Keratinocyte (primary cell): ENCODE data around the gene SLIT3. TPM values are rescaled to one million over a fixed set of nuclear protein-coding genes. Genes with fewer than 3 reads are reported as not detected.

ENCODE experiments used
- DNase-seq: peaks from one replicate; pipeline ENCODE4 v3.0.0-alpha.2; 2011; ENCODE audit warnings: low read depth, missing footprints, low spot score
- FAIRE-seq: peaks from 2 replicates; lab custom pipeline; 2011; peaks lifted over from hg19 to GRCh38; lab: Jason Lieb, UNC
- H2AFZ ChIP-seq: 2 replicates; pipeline ENCODE4 v1.6.0; 2012; ENCODE audit warnings: low read length, control low read depth, inconsistent platforms; ENCODE audit not compliant: control insufficient read depth
- H3K27ac ChIP-seq: 2 replicates; pipeline ENCODE4 v1.5.1; 2011; ENCODE audit warnings: low read length; ENCODE audit not compliant: control insufficient read depth, insufficient read depth
- H3K27me3 ChIP-seq: 3 replicates; pipeline ENCODE4 v1.6.0; 2011; ENCODE audit warnings: low read length; ENCODE audit not compliant: control insufficient read depth, insufficient read depth; ENCODE audit errors: extremely low read depth
- H3K36me3 ChIP-seq, 2 experiments: 2 replicates in 1 of 2; 3 replicates in 1 of 2; pipeline ENCODE4 v1.5.1; 2011; ENCODE audit warnings: low read length in 2 of 2, mild to moderate bottlenecking in 1 of 2; ENCODE audit not compliant: control insufficient read depth in 2 of 2, insufficient read depth in 2 of 2; ENCODE audit errors: extremely low read depth in 1 of 2
- H3K4me1 ChIP-seq: 3 replicates; pipeline ENCODE4 v1.5.1; 2011; ENCODE audit warnings: low read length; ENCODE audit not compliant: control insufficient read depth, insufficient read depth; ENCODE audit errors: extremely low read depth
- H3K4me2 ChIP-seq: 3 replicates; pipeline ENCODE4 v1.6.0; 2011; ENCODE audit warnings: low read depth, low read length; ENCODE audit not compliant: control insufficient read depth, insufficient read depth; ENCODE audit errors: extremely low read depth
- H3K4me3 ChIP-seq, 3 experiments: fragments of 200-600 bp in 1 of 3; sonication (generic) in 1 of 3; 2 replicates in 2 of 3; 3 replicates in 1 of 3; pipeline ENCODE4 v1.5.1; 2011 to 2016; ENCODE audit warnings: low read length in 3 of 3, mild to moderate bottlenecking in 3 of 3, control low read depth in 2 of 3, inconsistent platforms in 1 of 3, low read depth in 1 of 3, mixed read lengths in 1 of 3, mixed run types in 1 of 3, moderate library complexity in 1 of 3; ENCODE audit not compliant: control insufficient read depth in 2 of 3, insufficient read depth in 2 of 3; ENCODE audit errors: extremely low read depth in 1 of 3
- H3K79me2 ChIP-seq: 2 replicates; pipeline ENCODE4 v1.6.0; 2012; ENCODE audit warnings: low read length; ENCODE audit not compliant: control insufficient read depth, insufficient read depth
- H3K9ac ChIP-seq: 3 replicates; pipeline ENCODE4 v1.6.0; 2011; ENCODE audit warnings: low read length; ENCODE audit not compliant: control insufficient read depth, insufficient read depth; ENCODE audit errors: extremely low read depth
- H3K9me1 ChIP-seq: 3 replicates; pipeline ENCODE4 v1.6.0; 2011; ENCODE audit warnings: low read length; ENCODE audit not compliant: control insufficient read depth, insufficient read depth; ENCODE audit errors: extremely low read depth
- H3K9me3 ChIP-seq: 2 replicates; pipeline ENCODE4 v1.5.1; 2012; ENCODE audit warnings: low read depth, low read length; ENCODE audit not compliant: control insufficient read depth
- H4K20me1 ChIP-seq: 3 replicates; pipeline ENCODE4 v1.6.0; 2011; ENCODE audit warnings: low read length; ENCODE audit not compliant: control insufficient read depth, insufficient read depth; ENCODE audit errors: extremely low read depth
- EZH2 ChIP-seq: IDR thresholded peaks from one replicate; pipeline ENCODE4 v1.6.1; 2012; ENCODE audit warnings: inconsistent platforms, mild to moderate bottlenecking, low read length, moderate library complexity
- dilution Hi-C: fragments of 300-500 bp; cut with MboI; formaldehyde crosslinking; loops from one replicate; pipeline ENCODE4 v1.7.0; 2020; ENCODE audit warnings: low sequenced_read_pairs; ENCODE audit not compliant: extremely low pct_ligation_motif_present
- polyA plus RNA-seq, 5 experiments: library from polyadenylated mRNA; depleted of rRNA in 3 of 5; stranded (reverse) in 3 of 5; stranded (forward) in 1 of 5; unstranded in 1 of 5; fragments of >200 nt; gene quantifications; 1 replicate in 1 of 5; 2 replicates in 3 of 5; 3 replicates in 1 of 5; pipeline versions ENCODE4 v1.2.1 to v1.2.3, GENCODE V29; 2011 to 2012; ENCODE audit warnings: missing spikeins in 2 of 5, low read depth in 1 of 5, low replicate concordance in 1 of 5
- TF ChIP-seq, protein P1 (sequence below), 3 experiments: IDR thresholded peaks in 1 of 3; conservative IDR thresholded peaks in 1 of 3; optimal IDR thresholded peaks in 1 of 3; 2 replicates in 2 of 3; 3 replicates in 1 of 3; pipeline versions ENCODE3 to v1.5.1; 2011; ENCODE audit warnings: low read length in 3 of 3, mild to moderate bottlenecking in 3 of 3, moderate library complexity in 2 of 3, control low read depth in 1 of 3, inconsistent platforms in 1 of 3; ENCODE audit not compliant: insufficient read depth in 2 of 3; ENCODE audit errors: extremely low read depth in 1 of 3

The SLIT3 gene
- polyA plus RNA-seq, 1 donor (not counting 4 experiments of a cell fraction or from before 2014, with no cell fraction given): 2.4 TPM

DNA sequence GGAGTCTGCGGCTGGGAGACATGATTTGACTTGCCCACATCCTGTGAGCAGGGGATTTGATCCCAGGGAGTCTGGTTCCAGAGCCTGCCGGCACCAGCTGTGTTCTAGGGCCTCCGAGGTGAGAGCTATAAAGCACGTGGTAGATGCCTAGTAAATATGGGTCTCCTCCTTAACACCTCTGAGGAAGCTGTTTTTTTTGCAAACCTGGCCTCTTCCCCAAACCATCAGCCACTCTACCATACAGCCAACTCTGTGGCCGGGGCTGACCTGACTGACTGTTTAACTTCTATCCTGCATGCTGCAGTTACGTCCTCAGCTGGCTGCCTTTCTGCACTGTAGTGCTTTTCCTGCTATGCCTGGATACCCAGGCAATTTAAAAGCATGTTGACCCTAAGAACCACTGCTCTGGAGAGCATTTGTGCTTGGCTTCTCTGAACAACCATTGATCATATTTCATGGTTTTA, 220.5 kb downstream of the SLIT3 start:
- Histone ChIP-seq H2AFZ (no peak overlapping the region), H3K4me2 (no peak overlapping the region), H3K27me3 (no peaks in the 10 kb centered on the region), H3K4me1 (peaks cover 3% of the 10 kb centered on the region), H3K9ac (no peak overlapping the region), H4K20me1 (no peaks in the 10 kb centered on the region), H3K4me3 (no peak overlapping the region), H3K79me2 (no peaks in the 10 kb centered on the region), H3K27ac (no peak overlapping the region), H3K9me3 (no peaks in the 10 kb centered on the region), H3K36me3 (no peaks in the 10 kb centered on the region), H3K9me1 (no peaks in the 10 kb centered on the region)
- dilution Hi-C loops: no loop called here
- TF ChIP-seq, protein P1, sequence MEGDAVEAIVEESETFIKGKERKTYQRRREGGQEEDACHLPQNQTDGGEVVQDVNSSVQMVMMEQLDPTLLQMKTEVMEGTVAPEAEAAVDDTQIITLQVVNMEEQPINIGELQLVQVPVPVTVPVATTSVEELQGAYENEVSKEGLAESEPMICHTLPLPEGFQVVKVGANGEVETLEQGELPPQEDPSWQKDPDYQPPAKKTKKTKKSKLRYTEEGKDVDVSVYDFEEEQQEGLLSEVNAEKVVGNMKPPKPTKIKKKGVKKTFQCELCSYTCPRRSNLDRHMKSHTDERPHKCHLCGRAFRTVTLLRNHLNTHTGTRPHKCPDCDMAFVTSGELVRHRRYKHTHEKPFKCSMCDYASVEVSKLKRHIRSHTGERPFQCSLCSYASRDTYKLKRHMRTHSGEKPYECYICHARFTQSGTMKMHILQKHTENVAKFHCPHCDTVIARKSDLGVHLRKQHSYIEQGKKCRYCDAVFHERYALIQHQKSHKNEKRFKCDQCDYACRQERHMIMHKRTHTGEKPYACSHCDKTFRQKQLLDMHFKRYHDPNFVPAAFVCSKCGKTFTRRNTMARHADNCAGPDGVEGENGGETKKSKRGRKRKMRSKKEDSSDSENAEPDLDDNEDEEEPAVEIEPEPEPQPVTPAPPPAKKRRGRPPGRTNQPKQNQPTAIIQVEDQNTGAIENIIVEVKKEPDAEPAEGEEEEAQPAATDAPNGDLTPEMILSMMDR (optimal IDR thresholded peaks at IDR 0.05 in 1 of 3, IDR thresholded peaks at IDR 0.05 in 1 of 3, conservative IDR thresholded peaks at IDR 0.05 in 1 of 3; ENCODE audit: extremely low read depth in 1 of 3, insufficient read depth in 2 of 3, low read length in 3 of 3): no peak
- no peak for TF ChIP-seq EZH2
- DNase-seq (no peak), FAIRE-seq (no peak)

DNA sequence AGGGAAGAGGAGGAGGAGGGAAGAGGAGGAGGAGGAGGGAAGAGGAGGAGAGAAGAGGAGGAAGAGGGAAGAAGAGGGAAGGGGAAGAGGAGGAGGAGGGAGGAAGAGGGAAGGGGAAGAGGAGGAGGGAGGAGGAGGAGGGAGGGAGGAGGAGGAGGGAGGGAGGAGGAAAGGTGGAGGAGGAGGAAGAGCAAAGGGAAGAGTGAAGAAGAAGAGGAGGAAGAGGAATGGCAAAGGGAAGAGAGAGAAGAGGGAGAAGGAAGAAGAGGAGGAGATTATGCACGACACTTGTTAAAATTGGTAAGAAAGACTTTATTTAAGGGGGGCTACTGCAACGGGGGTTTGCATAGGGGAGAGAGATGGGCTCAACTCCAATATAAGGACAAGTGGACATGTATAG, 221.2 kb downstream of the SLIT3 start:
- Histone ChIP-seq H3K36me3 (no peaks in the 10 kb centered on the region), H3K4me3 (no peak overlapping the region), H2AFZ (no peak overlapping the region), H3K9ac (no peak overlapping the region), H3K79me2 (no peaks in the 10 kb centered on the region), H3K27me3 (no peaks in the 10 kb centered on the region), H3K9me3 (no peaks in the 10 kb centered on the region), H3K27ac (no peak overlapping the region), H3K4me1 (peaks cover 3% of the 10 kb centered on the region), H4K20me1 (no peaks in the 10 kb centered on the region), H3K4me2 (no peak overlapping the region), H3K9me1 (no peaks in the 10 kb centered on the region)
- dilution Hi-C loops: no loop called here
- no peak for FAIRE-seq
- TF ChIP-seq EZH2: no peak
- TF ChIP-seq, protein P1 (optimal IDR thresholded peaks at IDR 0.05 in 1 of 3, IDR thresholded peaks at IDR 0.05 in 1 of 3, conservative IDR thresholded peaks at IDR 0.05 in 1 of 3; ENCODE audit: extremely low read depth in 1 of 3, insufficient read depth in 2 of 3, low read length in 3 of 3): no peak
- DNase-seq: no peak
